H1 (cell line): ENCODE results near the gene ARNT2. TPM values are rescaled to one million over a fixed set of nuclear protein-coding genes. Genes with fewer than 3 reads are reported as not detected.
A peak's percentile ranks its signal among the peaks of the same experiment; 100 is the strongest.

Source experiments
- CTCF ChIA-PET: fragments of 300-600 bp; sonication (Branson Sonifier 250); formaldehyde crosslinking; loops from one replicate; lab custom pipeline; 2021; ENCODE audit not compliant: partially characterized antibody; lab: Charles Lee
- POLR2A ChIA-PET: fragments of 300-600 bp; sonication (Branson Sonifier 250); formaldehyde crosslinking; loops from one replicate; lab custom pipeline; 2021; ENCODE audit warnings: inconsistent platforms; ENCODE audit not compliant: partially characterized antibody; lab: Charles Lee
- DNase-seq, 2 experiments: peaks; one replicate each; pipeline versions ENCODE4 v3.0.0 to v3.0.0-alpha.2; 2010 to 2022; ENCODE audit warnings: low spot score in 2 of 2, low read depth in 1 of 2, mixed read lengths in 1 of 2
- FAIRE-seq: peaks from 2 replicates; lab custom pipeline; 2011; peaks lifted over from hg19 to GRCh38; lab: Jason Lieb, UNC
- H2AFZ ChIP-seq: 2 replicates; pipeline ENCODE4 v1.8.1; 2012; ENCODE audit warnings: low read length, inconsistent platforms
- H2AK5ac ChIP-seq: 2 replicates; pipeline ENCODE4 v1.6.1; 2013; ENCODE audit warnings: low read depth, low read length
- H2BK120ac ChIP-seq: replicated peaks from 2 replicates; pipeline ENCODE3; 2013; ENCODE audit warnings: low read depth, low read length, inconsistent platforms
- H2BK12ac ChIP-seq: 2 replicates; pipeline ENCODE4 v1.6.1; 2013; ENCODE audit warnings: low read depth, low read length
- H2BK15ac ChIP-seq: 2 replicates; pipeline ENCODE4 v1.6.1; 2013; ENCODE audit warnings: low read length
- H2BK20ac ChIP-seq: 2 replicates; pipeline ENCODE4 v1.6.1; 2013; ENCODE audit warnings: low read length
- H2BK5ac ChIP-seq: 2 replicates; pipeline ENCODE4 v1.6.1; 2013; ENCODE audit warnings: low read depth, low read length
- H3K14ac ChIP-seq: 2 replicates; pipeline ENCODE4 v1.6.1; 2013; ENCODE audit warnings: inconsistent platforms; ENCODE audit not compliant: insufficient read length
- H3K18ac ChIP-seq: 2 replicates; pipeline ENCODE4 v1.6.1; 2013; ENCODE audit warnings: low read length; ENCODE audit errors: extremely low read depth
- H3K23ac ChIP-seq: 2 replicates; pipeline ENCODE4 v1.6.1; 2013; ENCODE audit warnings: inconsistent platforms; ENCODE audit not compliant: insufficient read length
- H3K23me2 ChIP-seq: 2 replicates; pipeline ENCODE4 v1.6.1; 2013; ENCODE audit warnings: low read depth, low read length
- H3K27ac ChIP-seq: 2 replicates; pipeline ENCODE4 v1.6.1; 2011; ENCODE audit warnings: low read depth, low read length, inconsistent platforms
- H3K27me3 ChIP-seq, 4 experiments: replicated peaks in 1 of 4; 1 replicate in 1 of 4; 2 replicates in 3 of 4; pipeline versions ENCODE4 v1.6.1 to v1.8.1; 2011 to 2013; ENCODE audit warnings: low read length in 3 of 4, mild to moderate bottlenecking in 3 of 4, inconsistent platforms in 2 of 4, mixed read lengths in 2 of 4, moderate library complexity in 1 of 4; ENCODE audit not compliant: control insufficient read depth in 3 of 4, insufficient read depth in 3 of 4; ENCODE audit errors: extremely low read depth in 1 of 4
- H3K36me3 ChIP-seq, 4 experiments: 2 replicates each; pipeline versions ENCODE4 v1.6.1 to v1.8.1; 2011 to 2013; ENCODE audit warnings: mild to moderate bottlenecking in 4 of 4, low read length in 3 of 4, moderate library complexity in 2 of 4, control low read depth in 1 of 4, inconsistent platforms in 1 of 4; ENCODE audit not compliant: insufficient read depth in 4 of 4, control insufficient read depth in 2 of 4
- H3K4ac ChIP-seq: replicated peaks from 2 replicates; pipeline ENCODE3; 2013; ENCODE audit warnings: low read length, low read depth, mixed read lengths, inconsistent platforms; ENCODE audit not compliant: insufficient read length
- H3K4me1 ChIP-seq, 4 experiments: replicated peaks in 1 of 4; 1 replicate in 1 of 4; 2 replicates in 3 of 4; pipeline versions ENCODE4 v1.6.1 to v1.8.1; 2011 to 2013; ENCODE audit warnings: low read length in 3 of 4, inconsistent platforms in 2 of 4, mixed read lengths in 1 of 4; ENCODE audit not compliant: insufficient read depth in 4 of 4, control insufficient read depth in 3 of 4
- H3K4me2 ChIP-seq, 2 experiments: 2 replicates each; pipeline versions ENCODE4 v1.6.1 to v1.8.1; 2011 to 2013; ENCODE audit warnings: low read depth in 2 of 2, low read length in 2 of 2, control low read depth in 1 of 2, inconsistent platforms in 1 of 2, mild to moderate bottlenecking in 1 of 2; ENCODE audit not compliant: insufficient read depth in 1 of 2
- H3K4me3 ChIP-seq, 4 experiments: fragments of 200-600, 300-600 bp in 1 of 4; sonication (generic), shearing (Covaris generic), sonication (Bioruptor Twin) in 1 of 4; 2 replicates each; pipeline versions ENCODE4 v1.5.1 to v1.8.1; 2011 to 2016; ENCODE audit warnings: low read length in 4 of 4, low read depth in 3 of 4, control low read depth in 2 of 4, inconsistent platforms in 2 of 4, mild to moderate bottlenecking in 2 of 4, mixed read lengths in 1 of 4, moderate library complexity in 1 of 4; ENCODE audit not compliant: insufficient read depth in 2 of 4; ENCODE audit errors: extremely low read depth in 1 of 4
- H3K56ac ChIP-seq: replicated peaks from 2 replicates; pipeline ENCODE3; 2013; ENCODE audit warnings: low read depth, mild to moderate bottlenecking, mixed read lengths, low read length, inconsistent platforms; ENCODE audit not compliant: insufficient read length
- H3K79me1 ChIP-seq: 2 replicates; pipeline ENCODE4 v1.6.1; 2013; ENCODE audit warnings: low read depth, low read length, control low read depth
- H3K79me2 ChIP-seq, 2 experiments: 2 replicates each; pipeline versions ENCODE4 v1.6.1 to v1.8.1; 2012 to 2013; ENCODE audit warnings: low read length in 2 of 2, mild to moderate bottlenecking in 2 of 2, inconsistent platforms in 1 of 2; ENCODE audit not compliant: insufficient read depth in 2 of 2, control insufficient read depth in 1 of 2
- H3K9ac ChIP-seq, 4 experiments: replicated peaks in 1 of 4; 1 replicate in 1 of 4; 2 replicates in 3 of 4; pipeline versions ENCODE4 v1.6.1 to v1.8.1; 2011 to 2013; ENCODE audit warnings: low read depth in 3 of 4, low read length in 3 of 4, control low read depth in 2 of 4, mild to moderate bottlenecking in 2 of 4, moderate library complexity in 2 of 4, inconsistent platforms in 1 of 4; ENCODE audit errors: extremely low read depth in 1 of 4
- H3K9me3 ChIP-seq, 2 experiments: 2 replicates each; pipeline versions ENCODE4 v1.6.1 to v1.8.1; 2012 to 2013; ENCODE audit warnings: mild to moderate bottlenecking in 2 of 2, moderate library complexity in 2 of 2, control low read depth in 1 of 2, inconsistent platforms in 1 of 2, low read depth in 1 of 2, low read length in 1 of 2, mixed read lengths in 1 of 2; ENCODE audit not compliant: insufficient read depth in 2 of 2
- H4K20me1 ChIP-seq, 2 experiments: replicated peaks in 1 of 2; 2 replicates each; pipeline versions ENCODE3 to v1.8.1; 2011 to 2013; ENCODE audit warnings: inconsistent platforms in 2 of 2, low read length in 2 of 2, mild to moderate bottlenecking in 1 of 2; ENCODE audit not compliant: insufficient read depth in 2 of 2, control insufficient read depth in 1 of 2
- H4K5ac ChIP-seq: 2 replicates; pipeline ENCODE4 v1.6.1; 2013; ENCODE audit warnings: low read length, low read depth, mixed read lengths, inconsistent platforms; ENCODE audit not compliant: insufficient read length
- H4K8ac ChIP-seq: 2 replicates; pipeline ENCODE4 v1.8.0; 2013; ENCODE audit warnings: mild to moderate bottlenecking, moderate library complexity, low read length, inconsistent platforms; ENCODE audit not compliant: insufficient read depth; ENCODE audit errors: extremely low read depth
- H4K91ac ChIP-seq: replicated peaks from 2 replicates; pipeline ENCODE3; 2013; ENCODE audit warnings: low read length, mixed read lengths, inconsistent platforms; ENCODE audit not compliant: insufficient read length
- FOSL1 ChIP-seq: IDR thresholded peaks from 2 replicates; pipeline ENCODE4 v1.6.1; 2011; ENCODE audit warnings: mild to moderate bottlenecking, low read depth, low read length, moderate library complexity; ENCODE audit not compliant: insufficient read depth
- HDAC2 ChIP-seq, 2 experiments: fragments of 300-600 bp in 1 of 2; sonication (generic) in 1 of 2; IDR thresholded peaks; 2 replicates each; pipeline ENCODE4 v1.6.1; 2011 to 2012; ENCODE audit warnings: low read depth in 2 of 2, low read length in 2 of 2, mild to moderate bottlenecking in 2 of 2, moderate library complexity in 2 of 2, borderline replicate concordance in 1 of 2, inconsistent platforms in 1 of 2
- MAX ChIP-seq: IDR thresholded peaks from 2 replicates; pipeline ENCODE4 v1.6.1; 2012; ENCODE audit warnings: inconsistent platforms
- RAD21 ChIP-seq, 2 experiments: IDR thresholded peaks in 1 of 2; conservative IDR thresholded peaks in 1 of 2; 2 replicates each; pipeline ENCODE4 v1.6.1; 2011; ENCODE audit warnings: low read depth in 2 of 2, low read length in 2 of 2, improper control_type of control experiment in 1 of 2, inconsistent platforms in 1 of 2, mild to moderate bottlenecking in 1 of 2, moderate library complexity in 1 of 2
- RFX5 ChIP-seq: IDR thresholded peaks from 2 replicates; pipeline ENCODE4 v1.6.1; 2011; ENCODE audit warnings: low read depth, low read length, improper control_type of control experiment, borderline replicate concordance
- WGBS, 2 experiments: shearing (Covaris generic) in 1 of 2; methylation state at CpG; one replicate each; pipeline versions ENCODE4 v1.1.6 to v1.1.7; 2013 to 2015; ENCODE audit warnings: low lambda C conversion rate in 2 of 2, mixed read lengths in 2 of 2, inconsistent platforms in 1 of 2, low coverage in 1 of 2, missing lambda C conversion rate in 1 of 2; ENCODE audit not compliant: insufficient replicate concordance in 2 of 2, insufficient coverage in 1 of 2, insufficient read length in 1 of 2; ENCODE audit errors: extremely low coverage in 1 of 2, missing lambda C conversion rate in 1 of 2; 5-methylcytosine and 5-hydroxymethylcytosine counted together
- polyA plus RNA-seq, 7 experiments: library from polyadenylated mRNA; depleted of rRNA in 3 of 7; stranded (reverse) in 5 of 7; unstranded in 2 of 7; fragments of >200 nt in 5 of 7; fragments of 200-250 nt in 2 of 7; gene quantifications; 1 replicate in 5 of 7; 2 replicates in 1 of 7; 4 replicates in 1 of 7; pipeline versions ENCODE4 v1.2.1 to v1.2.3, GENCODE V29; 2011 to 2013; ENCODE audit warnings: missing spikeins in 2 of 7, mixed read lengths in 2 of 7
- total RNA-seq: library from RNA; stranded (reverse); fragmentation: NEBNext Ultra II Directional; extraction: Animal tissue kit (Norgen Biotek cat#: 25700); gene quantifications from 2 replicates; pipeline ENCODE4 v1.2.1, GENCODE V29; 2021
- TF ChIP-seq, protein P1 (sequence below), 3 experiments: IDR thresholded peaks; 1 replicate in 2 of 3; 2 replicates in 1 of 3; pipeline versions ENCODE4 v1.5.1 to v1.6.1; 2011; ENCODE audit warnings: low read length in 3 of 3, mild to moderate bottlenecking in 3 of 3, inconsistent platforms in 2 of 3, low read depth in 1 of 3, moderate library complexity in 1 of 3; ENCODE audit not compliant: insufficient read depth in 1 of 3; ENCODE audit errors: control extremely low read depth in 1 of 3

Gene ARNT2
- total and polyA plus RNA-seq, 2 of the 8 experiments (the other 6 are each of a cell fraction or from before 2014, with no cell fraction given), result 9.5 to 14.6 TPM

GRCh38 chr15:80590761-80591355 lies 186.7 kb downstream of the ARNT2 start:
- Histone ChIP-seq H2BK120ac (no peak overlapping the region), H4K5ac (no peak overlapping the region), H2AK5ac (no peak overlapping the region), H2BK15ac (no peak overlapping the region), H3K36me3 (no peaks in the 10 kb centered on the region), H4K20me1 (peaks cover under 1 to 3% of the 10 kb centered on the region in 2 experiments), H2BK5ac (no peak overlapping the region), H3K27ac (no peak overlapping the region), H3K23ac (no peak overlapping the region), H4K8ac (no peak overlapping the region; the same call in 1 of the 2 replicates), H3K18ac (no peak overlapping the region), H3K4me3 (no peak overlapping the region), H3K27me3 (no peaks in the 10 kb centered on the region), H3K9me3 (no peaks in the 10 kb centered on the region), H2AFZ (no peak overlapping the region), H2BK20ac (no peak overlapping the region), H3K79me2 (no peaks in the 10 kb centered on the region), H3K56ac (no peak overlapping the region), H3K79me1 (no peaks in the 10 kb centered on the region), H3K4me1 (peaks cover 0 to 6% (median 5%) of the 10 kb centered on the region in 4 experiments; a peak in 3 of 7 replicates), H3K4ac (no peak overlapping the region), H3K9ac (no peak overlapping the region), H3K23me2 (no peaks in the 10 kb centered on the region), H4K91ac (no peak overlapping the region), H3K4me2 (no peak overlapping the region), H2BK12ac (no peak overlapping the region), H3K14ac (no peak overlapping the region)
- FAIRE-seq (no peak), DNase-seq (no peak)
- ChIA-PET CTCF (interaction anchor here (0.7 to 1.1 kb wide), 2 partner anchors 70 to 188 kb away, joined by 3 read pairs; partner anchors contain the start of gene CEMIP), POLR2A (no interaction called here)
- 89% methylated on average over 7 of the region's 7 CpGs; no CpG with 5 or more reads in 1 of the 2 experiments for WGBS, 2 experiments
- TF ChIP-seq, protein P1, sequence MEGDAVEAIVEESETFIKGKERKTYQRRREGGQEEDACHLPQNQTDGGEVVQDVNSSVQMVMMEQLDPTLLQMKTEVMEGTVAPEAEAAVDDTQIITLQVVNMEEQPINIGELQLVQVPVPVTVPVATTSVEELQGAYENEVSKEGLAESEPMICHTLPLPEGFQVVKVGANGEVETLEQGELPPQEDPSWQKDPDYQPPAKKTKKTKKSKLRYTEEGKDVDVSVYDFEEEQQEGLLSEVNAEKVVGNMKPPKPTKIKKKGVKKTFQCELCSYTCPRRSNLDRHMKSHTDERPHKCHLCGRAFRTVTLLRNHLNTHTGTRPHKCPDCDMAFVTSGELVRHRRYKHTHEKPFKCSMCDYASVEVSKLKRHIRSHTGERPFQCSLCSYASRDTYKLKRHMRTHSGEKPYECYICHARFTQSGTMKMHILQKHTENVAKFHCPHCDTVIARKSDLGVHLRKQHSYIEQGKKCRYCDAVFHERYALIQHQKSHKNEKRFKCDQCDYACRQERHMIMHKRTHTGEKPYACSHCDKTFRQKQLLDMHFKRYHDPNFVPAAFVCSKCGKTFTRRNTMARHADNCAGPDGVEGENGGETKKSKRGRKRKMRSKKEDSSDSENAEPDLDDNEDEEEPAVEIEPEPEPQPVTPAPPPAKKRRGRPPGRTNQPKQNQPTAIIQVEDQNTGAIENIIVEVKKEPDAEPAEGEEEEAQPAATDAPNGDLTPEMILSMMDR (IDR thresholded peaks at IDR 0.05; ENCODE audit: control extremely low read depth in 1 of 3, insufficient read depth in 1 of 3, low read depth in 1 of 3, low read length in 3 of 3), result no peak
- TF ChIP-seq MAX (no peak), HDAC2 (IDR thresholded peaks at IDR 0.05; ENCODE audit: borderline replicate concordance in 1 of 2, low read depth in 2 of 2, low read length in 2 of 2) (no peak), RFX5 (no peak), FOSL1 (no peak), RAD21 (IDR thresholded peaks at IDR 0.05 in 1 of 2, conservative IDR thresholded peaks at IDR 0.05 in 1 of 2; ENCODE audit: low read depth in 2 of 2, low read length in 2 of 2) (peak in 1 of 2 experiments; percentile 8; a peak in 1 of 4 replicates)
- TF ChIP-seq, all 59 proteins: peak for 1
